Measurements from ENCODE around the gene TOM1L2.

TOM1L2 gene

DNA sequence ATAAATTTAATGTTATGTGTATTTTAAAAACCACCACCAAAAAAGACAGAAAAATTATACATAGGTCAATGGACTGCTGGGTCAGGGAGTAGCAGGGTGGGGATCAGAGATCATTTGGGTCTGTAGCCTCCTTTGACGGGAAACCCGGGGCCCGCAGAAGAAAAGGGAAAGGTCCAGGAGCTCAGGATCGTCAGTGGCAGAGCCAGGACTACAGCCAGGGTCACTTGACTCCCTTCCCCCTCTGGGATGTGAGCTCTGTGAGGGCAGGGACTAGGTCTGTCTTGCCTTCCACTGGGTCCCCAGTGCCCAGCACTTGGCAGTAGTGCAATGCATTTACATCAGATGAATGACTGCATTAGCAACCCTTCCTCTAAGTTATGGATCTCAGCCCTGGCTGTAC lies 62.1 kb downstream of the TOM1L2 start:
- H3K4me2 ChIP-seq, result no peak overlapping the region
- TF ChIP-seq, protein P1, sequence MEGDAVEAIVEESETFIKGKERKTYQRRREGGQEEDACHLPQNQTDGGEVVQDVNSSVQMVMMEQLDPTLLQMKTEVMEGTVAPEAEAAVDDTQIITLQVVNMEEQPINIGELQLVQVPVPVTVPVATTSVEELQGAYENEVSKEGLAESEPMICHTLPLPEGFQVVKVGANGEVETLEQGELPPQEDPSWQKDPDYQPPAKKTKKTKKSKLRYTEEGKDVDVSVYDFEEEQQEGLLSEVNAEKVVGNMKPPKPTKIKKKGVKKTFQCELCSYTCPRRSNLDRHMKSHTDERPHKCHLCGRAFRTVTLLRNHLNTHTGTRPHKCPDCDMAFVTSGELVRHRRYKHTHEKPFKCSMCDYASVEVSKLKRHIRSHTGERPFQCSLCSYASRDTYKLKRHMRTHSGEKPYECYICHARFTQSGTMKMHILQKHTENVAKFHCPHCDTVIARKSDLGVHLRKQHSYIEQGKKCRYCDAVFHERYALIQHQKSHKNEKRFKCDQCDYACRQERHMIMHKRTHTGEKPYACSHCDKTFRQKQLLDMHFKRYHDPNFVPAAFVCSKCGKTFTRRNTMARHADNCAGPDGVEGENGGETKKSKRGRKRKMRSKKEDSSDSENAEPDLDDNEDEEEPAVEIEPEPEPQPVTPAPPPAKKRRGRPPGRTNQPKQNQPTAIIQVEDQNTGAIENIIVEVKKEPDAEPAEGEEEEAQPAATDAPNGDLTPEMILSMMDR (conservative IDR thresholded peaks at IDR 0.05; ENCODE audit: low read depth, low read length), result no peak
- H3K4me1 ChIP-seq (ENCODE audit: low read depth, poor library complexity, severe bottlenecking), result peaks cover 29% of the 10 kb centered on the region
- H3K79me2 ChIP-seq (ENCODE audit: insufficient read depth, low read depth), result no peaks in the 10 kb centered on the region
- no peak overlapping the region for H3K4me3 ChIP-seq (IDR thresholded peaks at IDR 0.05; ENCODE audit: insufficient read depth, low read depth, low read length)
- no peaks in the 10 kb centered on the region for H3K36me3 ChIP-seq (ENCODE audit: insufficient read depth)
- H3K27ac ChIP-seq, result no peak overlapping the region
- no peak overlapping the region for H2AFZ ChIP-seq (ENCODE audit: low read depth)
- no peak overlapping the region for H3K9ac ChIP-seq
- no peaks in the 10 kb centered on the region for H3K27me3 ChIP-seq (ENCODE audit: insufficient read depth, low read depth)
- no peaks in the 10 kb centered on the region for H4K20me1 ChIP-seq (ENCODE audit: insufficient read depth)

DNA sequence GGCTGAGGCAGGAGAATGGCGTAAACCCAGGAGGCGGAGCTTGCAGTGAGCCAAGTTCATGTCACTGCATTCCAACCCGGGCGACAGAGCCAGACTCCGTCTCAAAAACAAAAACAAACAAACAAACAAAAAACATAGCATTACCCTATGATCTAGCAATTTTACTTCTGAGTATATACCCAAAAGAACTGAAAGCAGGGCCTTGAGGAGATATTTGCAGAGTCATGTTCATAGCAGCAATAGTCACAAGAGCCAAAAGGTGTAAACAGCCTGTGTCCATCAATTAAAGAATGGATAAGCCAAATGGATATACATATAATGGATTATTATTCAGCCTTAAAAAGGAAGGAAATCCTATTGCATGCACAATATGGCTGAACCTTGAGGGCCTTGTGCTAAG lies 63.1 kb downstream of the TOM1L2 start:
- no peak overlapping the region for H3K9ac ChIP-seq
- TF ChIP-seq, protein P1 (conservative IDR thresholded peaks at IDR 0.05; ENCODE audit: low read depth, low read length), result no peak
- no peaks in the 10 kb centered on the region for H3K36me3 ChIP-seq (ENCODE audit: insufficient read depth)
- H3K79me2 ChIP-seq (ENCODE audit: insufficient read depth, low read depth), result no peaks in the 10 kb centered on the region
- peaks cover 19% of the 10 kb centered on the region for H3K4me1 ChIP-seq (ENCODE audit: low read depth, poor library complexity, severe bottlenecking)
- no peaks in the 10 kb centered on the region for H3K27me3 ChIP-seq (ENCODE audit: insufficient read depth, low read depth)
- no peaks in the 10 kb centered on the region for H4K20me1 ChIP-seq (ENCODE audit: insufficient read depth)
- H3K4me2 ChIP-seq, result peak overlapping the region; percentile 13; the same call in 1 of the 2 replicates
- no peak overlapping the region for H3K27ac ChIP-seq
- H2AFZ ChIP-seq (ENCODE audit: low read depth), result no peak overlapping the region
- H3K4me3 ChIP-seq (IDR thresholded peaks at IDR 0.05; ENCODE audit: insufficient read depth, low read depth, low read length), result no peak overlapping the region

DNA sequence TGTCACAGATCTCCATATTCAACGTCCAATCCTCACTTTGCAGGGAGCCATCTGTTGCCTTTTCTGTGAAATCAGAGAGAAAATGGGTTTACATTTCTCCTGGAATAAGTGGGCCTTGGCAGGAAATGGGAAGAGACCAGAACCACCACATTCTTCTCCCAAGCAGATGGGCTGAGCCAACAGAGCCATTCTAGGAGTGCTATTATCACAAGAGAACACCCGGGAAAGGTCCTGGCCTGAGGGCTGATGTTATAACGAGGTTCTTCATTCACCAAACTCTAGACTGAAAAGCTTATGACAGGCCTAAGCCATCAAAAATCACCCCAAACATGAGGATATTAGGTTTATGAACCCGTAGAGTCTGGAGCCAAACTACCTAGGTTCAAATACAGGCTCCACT lies 64.7 kb downstream of the TOM1L2 start:
- no peak overlapping the region for H3K9ac ChIP-seq
- no peaks in the 10 kb centered on the region for H3K79me2 ChIP-seq (ENCODE audit: insufficient read depth, low read depth)
- H3K36me3 ChIP-seq (ENCODE audit: insufficient read depth), result no peaks in the 10 kb centered on the region
- no peak overlapping the region for H3K27ac ChIP-seq
- no peak overlapping the region for H2AFZ ChIP-seq (ENCODE audit: low read depth)
- no peak overlapping the region for H3K4me3 ChIP-seq (IDR thresholded peaks at IDR 0.05; ENCODE audit: insufficient read depth, low read depth, low read length)
- no peaks in the 10 kb centered on the region for H3K27me3 ChIP-seq (ENCODE audit: insufficient read depth, low read depth)
- H4K20me1 ChIP-seq (ENCODE audit: insufficient read depth), result no peaks in the 10 kb centered on the region
- TF ChIP-seq, protein P1 (conservative IDR thresholded peaks at IDR 0.05; ENCODE audit: low read depth, low read length), result no peak
- peaks cover 19% of the 10 kb centered on the region for H3K4me1 ChIP-seq (ENCODE audit: low read depth, poor library complexity, severe bottlenecking)
- no peak overlapping the region for H3K4me2 ChIP-seq

DNA sequence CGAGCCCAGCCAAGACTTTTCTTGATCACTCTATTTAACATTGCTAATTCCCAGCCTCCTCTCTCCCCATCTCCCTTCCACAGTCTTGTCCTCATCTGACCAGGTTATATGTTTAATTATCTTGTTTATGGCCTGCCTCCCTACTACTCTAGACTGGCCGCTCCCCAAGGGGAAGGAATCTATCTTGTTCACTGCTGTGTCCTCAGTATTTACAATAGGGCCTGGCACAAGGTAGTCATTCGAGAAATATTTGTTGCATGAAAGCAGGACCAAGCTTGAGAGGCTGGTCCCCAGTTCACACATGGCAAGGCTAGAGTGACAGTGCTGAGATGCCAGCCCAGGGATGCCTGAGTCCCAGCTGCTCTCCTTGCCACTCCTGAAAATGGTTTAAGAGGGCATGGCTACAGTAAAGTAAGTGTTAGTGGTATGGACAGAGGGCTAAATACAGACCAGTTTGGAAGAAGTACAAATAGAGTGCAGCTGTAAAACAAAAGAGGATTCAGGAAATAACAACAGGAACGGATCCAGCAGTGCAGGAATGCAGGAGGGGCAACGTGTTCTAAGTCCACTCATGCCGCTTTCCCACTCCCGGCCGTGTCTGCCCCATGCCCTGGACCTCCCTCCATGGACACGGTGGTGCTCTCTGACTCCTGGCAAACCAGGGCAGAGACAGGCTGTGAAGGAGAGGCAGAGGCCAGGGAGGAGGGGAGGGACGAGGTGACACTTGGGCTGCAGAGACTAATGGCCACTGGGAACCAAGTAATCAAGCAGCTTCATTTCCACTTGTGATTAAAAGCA lies 65.6 kb downstream of the TOM1L2 start:
- TF ChIP-seq, protein P1 (conservative IDR thresholded peaks at IDR 0.05; ENCODE audit: low read depth, low read length), result no peak
- H3K79me2 ChIP-seq (ENCODE audit: insufficient read depth, low read depth), result no peaks in the 10 kb centered on the region
- no peak overlapping the region for H3K9ac ChIP-seq
- H3K27ac ChIP-seq, result no peak overlapping the region
- H3K27me3 ChIP-seq (ENCODE audit: insufficient read depth, low read depth), result no peaks in the 10 kb centered on the region
- H3K4me3 ChIP-seq (IDR thresholded peaks at IDR 0.05; ENCODE audit: insufficient read depth, low read depth, low read length), result no peak overlapping the region
- peaks cover 28% of the 10 kb centered on the region for H3K4me1 ChIP-seq (ENCODE audit: low read depth, poor library complexity, severe bottlenecking)
- H4K20me1 ChIP-seq (ENCODE audit: insufficient read depth), result no peaks in the 10 kb centered on the region
- no peaks in the 10 kb centered on the region for H3K36me3 ChIP-seq (ENCODE audit: insufficient read depth)
- no peak overlapping the region for H2AFZ ChIP-seq (ENCODE audit: low read depth)
- H3K4me2 ChIP-seq, result no peak overlapping the region
